H1 (cell line): ENCODE results near the gene SCN1B. TPM values are rescaled to one million over a fixed set of nuclear protein-coding genes. Genes with fewer than 3 reads are reported as not detected.

ENCODE experiments used
- HDAC2 ChIP-seq, 2 experiments: fragments of 300-600 bp in 1 of 2; sonication (generic) in 1 of 2; IDR thresholded peaks; 2 replicates each; pipeline ENCODE4 v1.6.1; 2011 to 2012; ENCODE audit warnings: low read depth in 2 of 2, low read length in 2 of 2, mild to moderate bottlenecking in 2 of 2, moderate library complexity in 2 of 2, borderline replicate concordance in 1 of 2, inconsistent platforms in 1 of 2
- HDAC6 ChIP-seq: IDR thresholded peaks from one replicate; pipeline ENCODE4 v1.7.1; 2012; ENCODE audit warnings: low read depth, mild to moderate bottlenecking, inconsistent platforms, low read length, moderate library complexity
- PHF8 ChIP-seq: fragments of 200-600 bp; sonication (generic); conservative IDR thresholded peaks from 2 replicates; pipeline ENCODE4 v1.7.1; 2012; ENCODE audit warnings: low read depth, mild to moderate bottlenecking, inconsistent platforms, low read length, moderate library complexity
- SAP30 ChIP-seq: fragments of 300-600 bp; sonication (generic); IDR thresholded peaks from 2 replicates; pipeline ENCODE4 v1.7.1; 2012; ENCODE audit warnings: low read length, moderate library complexity, mild to moderate bottlenecking, inconsistent platforms; ENCODE audit not compliant: insufficient read depth, insufficient replicate concordance
- YY1 ChIP-seq: IDR thresholded peaks from 2 replicates; pipeline ENCODE4 v1.6.1; 2011; ENCODE audit warnings: low read depth, mild to moderate bottlenecking, low read length
- polyA plus RNA-seq, 7 experiments: library from polyadenylated mRNA; depleted of rRNA in 3 of 7; stranded (reverse) in 5 of 7; unstranded in 2 of 7; fragments of >200 nt in 5 of 7; fragments of 200-250 nt in 2 of 7; gene quantifications; 1 replicate in 5 of 7; 2 replicates in 1 of 7; 4 replicates in 1 of 7; pipeline versions ENCODE4 v1.2.1 to v1.2.3, GENCODE V29; 2011 to 2013; ENCODE audit warnings: missing spikeins in 2 of 7, mixed read lengths in 2 of 7
- total RNA-seq: library from RNA; stranded (reverse); fragmentation: NEBNext Ultra II Directional; extraction: Animal tissue kit (Norgen Biotek cat#: 25700); gene quantifications from 2 replicates; pipeline ENCODE4 v1.2.1, GENCODE V29; 2021
- TF ChIP-seq, protein P1 (sequence below): fragments of 300-600 bp; sonication (generic); IDR thresholded peaks from 2 replicates; pipeline ENCODE4 v1.7.1; 2012; ENCODE audit warnings: low read length, moderate library complexity, mild to moderate bottlenecking, inconsistent platforms; ENCODE audit not compliant: insufficient replicate concordance

The SCN1B gene
- total and polyA plus RNA-seq, 2 of the 8 experiments (the other 6 are each of a cell fraction or from before 2014, with no cell fraction given), result 3.1 to 3.5 TPM

DNA sequence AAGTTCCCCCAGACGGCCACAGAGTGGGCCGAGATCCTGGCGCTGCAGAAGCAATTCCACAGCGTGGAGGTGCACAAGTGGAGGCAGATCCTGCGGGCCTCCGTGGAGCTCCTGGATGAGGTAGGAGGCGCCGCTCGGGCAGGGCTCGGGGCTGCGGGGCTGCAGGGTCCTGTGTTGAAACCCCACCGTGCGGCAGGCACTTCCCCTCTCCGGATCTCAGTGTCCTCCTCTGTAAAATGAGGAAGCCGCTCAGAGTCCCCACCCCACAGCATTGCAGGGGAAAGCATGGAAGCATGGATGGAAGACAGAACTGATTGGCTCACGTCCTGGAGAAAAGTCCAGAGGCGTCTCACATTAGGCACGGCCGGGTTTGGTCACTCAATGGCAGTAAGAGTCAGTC, 6.8 kb upstream of the SCN1B start (continued):
- TF ChIP-seq PHF8 (no peak), YY1 (no peak), HDAC6 (no peak), HDAC2 (IDR thresholded peaks at IDR 0.05; ENCODE audit: borderline replicate concordance in 1 of 2, low read depth in 2 of 2, low read length in 2 of 2) (no peak), SAP30 (no peak)
- TF ChIP-seq, protein P1, sequence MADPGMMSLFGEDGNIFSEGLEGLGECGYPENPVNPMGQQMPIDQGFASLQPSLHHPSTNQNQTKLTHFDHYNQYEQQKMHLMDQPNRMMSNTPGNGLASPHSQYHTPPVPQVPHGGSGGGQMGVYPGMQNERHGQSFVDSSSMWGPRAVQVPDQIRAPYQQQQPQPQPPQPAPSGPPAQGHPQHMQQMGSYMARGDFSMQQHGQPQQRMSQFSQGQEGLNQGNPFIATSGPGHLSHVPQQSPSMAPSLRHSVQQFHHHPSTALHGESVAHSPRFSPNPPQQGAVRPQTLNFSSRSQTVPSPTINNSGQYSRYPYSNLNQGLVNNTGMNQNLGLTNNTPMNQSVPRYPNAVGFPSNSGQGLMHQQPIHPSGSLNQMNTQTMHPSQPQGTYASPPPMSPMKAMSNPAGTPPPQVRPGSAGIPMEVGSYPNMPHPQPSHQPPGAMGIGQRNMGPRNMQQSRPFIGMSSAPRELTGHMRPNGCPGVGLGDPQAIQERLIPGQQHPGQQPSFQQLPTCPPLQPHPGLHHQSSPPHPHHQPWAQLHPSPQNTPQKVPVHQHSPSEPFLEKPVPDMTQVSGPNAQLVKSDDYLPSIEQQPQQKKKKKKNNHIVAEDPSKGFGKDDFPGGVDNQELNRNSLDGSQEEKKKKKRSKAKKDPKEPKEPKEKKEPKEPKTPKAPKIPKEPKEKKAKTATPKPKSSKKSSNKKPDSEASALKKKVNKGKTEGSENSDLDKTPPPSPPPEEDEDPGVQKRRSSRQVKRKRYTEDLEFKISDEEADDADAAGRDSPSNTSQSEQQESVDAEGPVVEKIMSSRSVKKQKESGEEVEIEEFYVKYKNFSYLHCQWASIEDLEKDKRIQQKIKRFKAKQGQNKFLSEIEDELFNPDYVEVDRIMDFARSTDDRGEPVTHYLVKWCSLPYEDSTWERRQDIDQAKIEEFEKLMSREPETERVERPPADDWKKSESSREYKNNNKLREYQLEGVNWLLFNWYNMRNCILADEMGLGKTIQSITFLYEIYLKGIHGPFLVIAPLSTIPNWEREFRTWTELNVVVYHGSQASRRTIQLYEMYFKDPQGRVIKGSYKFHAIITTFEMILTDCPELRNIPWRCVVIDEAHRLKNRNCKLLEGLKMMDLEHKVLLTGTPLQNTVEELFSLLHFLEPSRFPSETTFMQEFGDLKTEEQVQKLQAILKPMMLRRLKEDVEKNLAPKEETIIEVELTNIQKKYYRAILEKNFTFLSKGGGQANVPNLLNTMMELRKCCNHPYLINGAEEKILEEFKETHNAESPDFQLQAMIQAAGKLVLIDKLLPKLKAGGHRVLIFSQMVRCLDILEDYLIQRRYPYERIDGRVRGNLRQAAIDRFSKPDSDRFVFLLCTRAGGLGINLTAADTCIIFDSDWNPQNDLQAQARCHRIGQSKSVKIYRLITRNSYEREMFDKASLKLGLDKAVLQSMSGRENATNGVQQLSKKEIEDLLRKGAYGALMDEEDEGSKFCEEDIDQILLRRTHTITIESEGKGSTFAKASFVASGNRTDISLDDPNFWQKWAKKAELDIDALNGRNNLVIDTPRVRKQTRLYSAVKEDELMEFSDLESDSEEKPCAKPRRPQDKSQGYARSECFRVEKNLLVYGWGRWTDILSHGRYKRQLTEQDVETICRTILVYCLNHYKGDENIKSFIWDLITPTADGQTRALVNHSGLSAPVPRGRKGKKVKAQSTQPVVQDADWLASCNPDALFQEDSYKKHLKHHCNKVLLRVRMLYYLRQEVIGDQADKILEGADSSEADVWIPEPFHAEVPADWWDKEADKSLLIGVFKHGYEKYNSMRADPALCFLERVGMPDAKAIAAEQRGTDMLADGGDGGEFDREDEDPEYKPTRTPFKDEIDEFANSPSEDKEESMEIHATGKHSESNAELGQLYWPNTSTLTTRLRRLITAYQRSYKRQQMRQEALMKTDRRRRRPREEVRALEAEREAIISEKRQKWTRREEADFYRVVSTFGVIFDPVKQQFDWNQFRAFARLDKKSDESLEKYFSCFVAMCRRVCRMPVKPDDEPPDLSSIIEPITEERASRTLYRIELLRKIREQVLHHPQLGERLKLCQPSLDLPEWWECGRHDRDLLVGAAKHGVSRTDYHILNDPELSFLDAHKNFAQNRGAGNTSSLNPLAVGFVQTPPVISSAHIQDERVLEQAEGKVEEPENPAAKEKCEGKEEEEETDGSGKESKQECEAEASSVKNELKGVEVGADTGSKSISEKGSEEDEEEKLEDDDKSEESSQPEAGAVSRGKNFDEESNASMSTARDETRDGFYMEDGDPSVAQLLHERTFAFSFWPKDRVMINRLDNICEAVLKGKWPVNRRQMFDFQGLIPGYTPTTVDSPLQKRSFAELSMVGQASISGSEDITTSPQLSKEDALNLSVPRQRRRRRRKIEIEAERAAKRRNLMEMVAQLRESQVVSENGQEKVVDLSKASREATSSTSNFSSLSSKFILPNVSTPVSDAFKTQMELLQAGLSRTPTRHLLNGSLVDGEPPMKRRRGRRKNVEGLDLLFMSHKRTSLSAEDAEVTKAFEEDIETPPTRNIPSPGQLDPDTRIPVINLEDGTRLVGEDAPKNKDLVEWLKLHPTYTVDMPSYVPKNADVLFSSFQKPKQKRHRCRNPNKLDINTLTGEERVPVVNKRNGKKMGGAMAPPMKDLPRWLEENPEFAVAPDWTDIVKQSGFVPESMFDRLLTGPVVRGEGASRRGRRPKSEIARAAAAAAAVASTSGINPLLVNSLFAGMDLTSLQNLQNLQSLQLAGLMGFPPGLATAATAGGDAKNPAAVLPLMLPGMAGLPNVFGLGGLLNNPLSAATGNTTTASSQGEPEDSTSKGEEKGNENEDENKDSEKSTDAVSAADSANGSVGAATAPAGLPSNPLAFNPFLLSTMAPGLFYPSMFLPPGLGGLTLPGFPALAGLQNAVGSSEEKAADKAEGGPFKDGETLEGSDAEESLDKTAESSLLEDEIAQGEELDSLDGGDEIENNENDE, result no peak
